Tibial artery (tissue), 4 donors: Measurements from ENCODE around the gene OR5B3.
"Not testable (repeated sequence)": the region's sequence is repeated elsewhere in the genome, so short reads cannot be mapped to it uniquely, and the experiment has no call there.

Source experiments
- DNase-seq, 2 donors: peaks; one replicate each; pipeline ENCODE4 v3.0.0-alpha.2; 2019
- H3K27ac ChIP-seq, 2 donors: fragments of 200-600 bp; sonication (generic) in 1 of 2; 1 replicate in 1 of 2; 2 replicates in 1 of 2; pipeline ENCODE4 v1.5.1; 2018 to 2019; ENCODE audit warnings: mild to moderate bottlenecking in 1 of 2
- H3K27me3 ChIP-seq, 2 donors: fragments of 200-600 bp; sonication (generic) in 1 of 2; one replicate each; pipeline versions ENCODE4 v1.5.1 to v1.6.0; 2016 to 2019
- H3K36me3 ChIP-seq, 3 donors: fragments of 200-600 bp; sonication (generic) in 2 of 3; one replicate each; pipeline ENCODE4 v1.5.1; 2016 to 2019; ENCODE audit warnings: mild to moderate bottlenecking in 2 of 3
- H3K4me1 ChIP-seq, 4 donors: fragments of 200-600 bp; sonication (generic) in 2 of 4; 1 replicate in 3 of 4; 2 replicates in 1 of 4; pipeline ENCODE4 v1.5.1; 2016 to 2019
- H3K4me3 ChIP-seq, 2 donors: fragments of 200-600 bp; sonication (generic) in 1 of 2; 1 replicate in 1 of 2; 2 replicates in 1 of 2; pipeline ENCODE4 v1.5.1; 2018 to 2019; ENCODE audit warnings: mild to moderate bottlenecking in 2 of 2
- H3K9me3 ChIP-seq, 3 donors: fragments of 200-600 bp; sonication (generic) in 1 of 3; one replicate each; pipeline ENCODE4 v1.5.1; 2016 to 2019
- intact Hi-C: fragments of 100-400 bp; cut with DNase I; formaldehyde crosslinking; loops from one replicate; pipeline ENCODE4 v1.15.0; 2023; ENCODE audit warnings: low total_unique reads
- TF ChIP-seq, protein P1 (sequence below), 2 experiments: fragments of 200-600 bp in 1 of 2; fragments of 450-650 bp in 1 of 2; IDR thresholded peaks; one replicate each; pipeline ENCODE4 v1.5.1; 2017 to 2019; ENCODE audit warnings: antibody characterized with exemption in 2 of 2, mild to moderate bottlenecking in 1 of 2, moderate library complexity in 1 of 2

The OR5B3 gene

GRCh38 chr11:58434217-58434616, 27.5 kb upstream of the OR5B3 start:
- no peaks in the 10 kb centered on the region for H3K4me1 ChIP-seq
- intact Hi-C loops, result no loop called here
- TF ChIP-seq, protein P1, sequence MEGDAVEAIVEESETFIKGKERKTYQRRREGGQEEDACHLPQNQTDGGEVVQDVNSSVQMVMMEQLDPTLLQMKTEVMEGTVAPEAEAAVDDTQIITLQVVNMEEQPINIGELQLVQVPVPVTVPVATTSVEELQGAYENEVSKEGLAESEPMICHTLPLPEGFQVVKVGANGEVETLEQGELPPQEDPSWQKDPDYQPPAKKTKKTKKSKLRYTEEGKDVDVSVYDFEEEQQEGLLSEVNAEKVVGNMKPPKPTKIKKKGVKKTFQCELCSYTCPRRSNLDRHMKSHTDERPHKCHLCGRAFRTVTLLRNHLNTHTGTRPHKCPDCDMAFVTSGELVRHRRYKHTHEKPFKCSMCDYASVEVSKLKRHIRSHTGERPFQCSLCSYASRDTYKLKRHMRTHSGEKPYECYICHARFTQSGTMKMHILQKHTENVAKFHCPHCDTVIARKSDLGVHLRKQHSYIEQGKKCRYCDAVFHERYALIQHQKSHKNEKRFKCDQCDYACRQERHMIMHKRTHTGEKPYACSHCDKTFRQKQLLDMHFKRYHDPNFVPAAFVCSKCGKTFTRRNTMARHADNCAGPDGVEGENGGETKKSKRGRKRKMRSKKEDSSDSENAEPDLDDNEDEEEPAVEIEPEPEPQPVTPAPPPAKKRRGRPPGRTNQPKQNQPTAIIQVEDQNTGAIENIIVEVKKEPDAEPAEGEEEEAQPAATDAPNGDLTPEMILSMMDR (IDR thresholded peaks at IDR 0.05), result no peak
- peaks cover 0 to 7% (median 4%) of the 10 kb centered on the region in 3 donors for H3K9me3 ChIP-seq
- no peaks in the 10 kb centered on the region for H3K36me3 ChIP-seq
- H3K4me3 ChIP-seq, result no peak overlapping the region
- H3K27me3 ChIP-seq, result no peaks in the 10 kb centered on the region
- no peak for DNase-seq
- no peak overlapping the region for H3K27ac ChIP-seq

GRCh38 chr11:58433638-58434203, 27.0 kb upstream of the OR5B3 start:
- intact Hi-C loops, result no loop called here
- TF ChIP-seq, protein P1 (IDR thresholded peaks at IDR 0.05), result no peak
- Histone ChIP-seq H3K4me3 (no peak overlapping the region), H3K4me1 (no peaks in the 10 kb centered on the region), H3K27ac (no peak overlapping the region), H3K9me3 (peaks cover 0 to 7% (median 4%) of the 10 kb centered on the region in 3 donors), H3K27me3 (no peaks in the 10 kb centered on the region), H3K36me3 (no peaks in the 10 kb centered on the region)
- DNase-seq, result no peak

- Histone ChIP-seq H3K36me3 (no peaks in the 10 kb centered on the region), H3K27ac (no peak overlapping the region), H3K27me3 (no peaks in the 10 kb centered on the region), H3K4me3 (no peak overlapping the region), H3K4me1 (no peaks in the 10 kb centered on the region), H3K9me3 (peaks cover 0 to 3% (median 0%) of the 10 kb centered on the region in 3 donors)
- DNase-seq, result no peak
- intact Hi-C loops, result no loop called here
- TF ChIP-seq, protein P1 (IDR thresholded peaks at IDR 0.05), result no peak
These were observed 22.6 kb upstream of the OR5B3 start for GRCh38 chr11:58429273-58429672.

DNA sequence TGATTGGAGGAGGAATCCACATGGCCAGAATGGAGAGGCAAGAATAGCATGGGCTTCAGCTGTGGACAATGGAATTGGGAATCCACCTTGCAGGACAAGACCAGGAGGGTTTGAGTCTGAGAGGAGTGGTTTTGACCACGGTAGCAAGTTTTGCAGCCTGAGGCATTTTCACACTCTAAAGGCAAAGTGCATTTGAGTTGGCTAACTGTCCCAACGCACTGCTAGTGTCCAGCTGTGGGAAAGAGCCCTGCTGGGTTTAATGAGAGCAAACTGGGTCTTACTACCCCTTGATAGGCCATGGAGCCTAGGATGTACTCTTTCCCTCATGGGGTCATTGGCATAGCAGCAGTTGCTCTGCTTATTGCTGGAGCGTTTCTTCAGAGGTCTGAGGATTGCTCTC, 21.3 kb upstream of the OR5B3 start, which contains the start of gene OR5B2:
Gene OR5B2 (minus strand): TSS at position 101 of the 400 bp plus-strand sequence. CDS start 4,860 bp downstream, outside the sequence.
- H3K27me3 ChIP-seq, result no peaks in the 10 kb centered on the region

GRCh38 chr11:58399622-58400021, 7.1 kb downstream of the OR5B3 start:
- intact Hi-C loops, H3K27ac ChIP-seq, H3K27me3 ChIP-seq, DNase-seq, H3K4me3 ChIP-seq, H3K36me3 ChIP-seq, H3K9me3 ChIP-seq, H3K4me1 ChIP-seq: not testable (repeated sequence)

More for the DNA sequence above, 21.3 kb upstream of the OR5B3 start, which contains the start of gene OR5B2:
- intact Hi-C loops, result no loop called here
- Histone ChIP-seq H3K27ac (no peak within 1 kb of the TSS), H3K36me3 (no peaks in the 10 kb centered on the region), H3K4me1 (no peaks in the 10 kb centered on the region), H3K9me3 (peaks cover 0 to 3% (median 0%) of the 10 kb centered on the region in 3 donors), H3K4me3 (no peak within 1 kb of the TSS)
- TF ChIP-seq, protein P1 (IDR thresholded peaks at IDR 0.05), result no peak
- no peak for DNase-seq

GRCh38 chr11:58395581-58395980, 11.1 kb downstream of the OR5B3 start:
- TF ChIP-seq, protein P1 (IDR thresholded peaks at IDR 0.05), result no peak
- Histone ChIP-seq H3K27ac (no peak overlapping the region), H3K9me3 (no peaks in the 10 kb centered on the region), H3K36me3 (no peaks in the 10 kb centered on the region), H3K4me3 (no peak overlapping the region), H3K4me1 (no peaks in the 10 kb centered on the region), H3K27me3 (no peaks in the 10 kb centered on the region)
- intact Hi-C loops, result no loop called here
- DNase-seq, result no peak
